Fibroblast of villous mesenchyme (primary cell): ENCODE measurements around the gene ELOB. TPM values are rescaled to one million over a fixed set of nuclear protein-coding genes. Genes with fewer than 3 reads are reported as not detected.

Source experiments
- DNase-seq: peaks from one replicate; pipeline ENCODE4 v3.0.0-alpha.2; 2010; ENCODE audit warnings: low read depth
- H3K4me3 ChIP-seq: 2 replicates; pipeline ENCODE4 v1.5.1; 2011; ENCODE audit warnings: low read depth, mild to moderate bottlenecking, low read length
- total RNA-seq: library from RNA; depleted of rRNA; stranded (reverse); fragments of >200 nt; gene quantifications from 2 replicates; pipeline ENCODE4 v1.2.3, GENCODE V29; 2012
- TF ChIP-seq, protein P1 (sequence below): IDR thresholded peaks from 2 replicates; pipeline ENCODE4 v1.5.1; 2012; ENCODE audit warnings: low read depth, mild to moderate bottlenecking, low read length; ENCODE audit not compliant: insufficient read depth

The ELOB gene
- total RNA-seq, 1 donor = 203 TPM

DNA sequence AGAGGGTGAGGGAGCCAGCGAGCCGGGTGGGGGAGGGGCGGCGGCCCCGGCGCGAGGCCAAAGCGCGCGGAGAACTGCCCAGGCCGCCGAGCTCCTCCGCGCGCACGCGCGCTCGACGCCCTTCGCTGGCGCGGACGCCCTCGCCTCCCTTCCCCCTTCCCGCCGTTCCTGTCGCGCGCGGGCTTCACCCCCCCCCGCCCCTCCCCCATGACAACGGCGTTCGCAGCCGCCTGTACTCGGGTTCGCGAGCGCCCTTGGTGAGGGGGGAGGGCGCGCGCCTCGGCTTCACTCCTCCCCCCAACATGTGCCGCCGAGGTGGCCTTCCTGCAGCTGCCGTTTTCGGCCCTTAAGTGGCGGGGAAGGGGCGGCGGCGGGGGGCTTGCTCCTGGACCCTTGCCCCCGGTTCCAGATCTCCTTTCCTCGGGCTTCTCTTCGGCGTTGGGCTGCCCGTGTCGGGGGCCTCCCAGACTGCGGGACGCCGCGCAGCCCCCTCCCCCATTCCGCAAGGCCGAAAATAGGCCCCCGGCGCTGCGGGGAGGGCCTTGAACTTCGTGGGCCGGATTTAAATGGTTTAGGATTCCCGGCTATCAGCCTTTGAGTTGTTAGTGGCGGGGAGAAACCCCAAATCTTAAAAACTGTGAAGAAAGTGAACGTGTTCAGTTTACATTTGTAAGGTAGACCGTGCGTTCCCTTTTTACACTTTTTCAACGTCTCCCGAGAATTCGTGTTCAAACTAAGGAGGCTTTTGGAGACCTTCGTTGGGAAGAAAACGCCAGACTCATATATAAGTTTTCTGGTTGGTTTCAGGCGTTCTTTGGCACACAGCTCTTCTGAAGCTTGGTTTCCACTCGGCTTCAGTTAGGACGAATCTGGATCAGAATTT lies 24.0 kb downstream of the ELOB start:
- peak overlapping the region; percentile 74 for H3K4me3 ChIP-seq
- peak; percentile 79 for DNase-seq
- TF ChIP-seq, protein P1, sequence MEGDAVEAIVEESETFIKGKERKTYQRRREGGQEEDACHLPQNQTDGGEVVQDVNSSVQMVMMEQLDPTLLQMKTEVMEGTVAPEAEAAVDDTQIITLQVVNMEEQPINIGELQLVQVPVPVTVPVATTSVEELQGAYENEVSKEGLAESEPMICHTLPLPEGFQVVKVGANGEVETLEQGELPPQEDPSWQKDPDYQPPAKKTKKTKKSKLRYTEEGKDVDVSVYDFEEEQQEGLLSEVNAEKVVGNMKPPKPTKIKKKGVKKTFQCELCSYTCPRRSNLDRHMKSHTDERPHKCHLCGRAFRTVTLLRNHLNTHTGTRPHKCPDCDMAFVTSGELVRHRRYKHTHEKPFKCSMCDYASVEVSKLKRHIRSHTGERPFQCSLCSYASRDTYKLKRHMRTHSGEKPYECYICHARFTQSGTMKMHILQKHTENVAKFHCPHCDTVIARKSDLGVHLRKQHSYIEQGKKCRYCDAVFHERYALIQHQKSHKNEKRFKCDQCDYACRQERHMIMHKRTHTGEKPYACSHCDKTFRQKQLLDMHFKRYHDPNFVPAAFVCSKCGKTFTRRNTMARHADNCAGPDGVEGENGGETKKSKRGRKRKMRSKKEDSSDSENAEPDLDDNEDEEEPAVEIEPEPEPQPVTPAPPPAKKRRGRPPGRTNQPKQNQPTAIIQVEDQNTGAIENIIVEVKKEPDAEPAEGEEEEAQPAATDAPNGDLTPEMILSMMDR = no peak

DNA sequence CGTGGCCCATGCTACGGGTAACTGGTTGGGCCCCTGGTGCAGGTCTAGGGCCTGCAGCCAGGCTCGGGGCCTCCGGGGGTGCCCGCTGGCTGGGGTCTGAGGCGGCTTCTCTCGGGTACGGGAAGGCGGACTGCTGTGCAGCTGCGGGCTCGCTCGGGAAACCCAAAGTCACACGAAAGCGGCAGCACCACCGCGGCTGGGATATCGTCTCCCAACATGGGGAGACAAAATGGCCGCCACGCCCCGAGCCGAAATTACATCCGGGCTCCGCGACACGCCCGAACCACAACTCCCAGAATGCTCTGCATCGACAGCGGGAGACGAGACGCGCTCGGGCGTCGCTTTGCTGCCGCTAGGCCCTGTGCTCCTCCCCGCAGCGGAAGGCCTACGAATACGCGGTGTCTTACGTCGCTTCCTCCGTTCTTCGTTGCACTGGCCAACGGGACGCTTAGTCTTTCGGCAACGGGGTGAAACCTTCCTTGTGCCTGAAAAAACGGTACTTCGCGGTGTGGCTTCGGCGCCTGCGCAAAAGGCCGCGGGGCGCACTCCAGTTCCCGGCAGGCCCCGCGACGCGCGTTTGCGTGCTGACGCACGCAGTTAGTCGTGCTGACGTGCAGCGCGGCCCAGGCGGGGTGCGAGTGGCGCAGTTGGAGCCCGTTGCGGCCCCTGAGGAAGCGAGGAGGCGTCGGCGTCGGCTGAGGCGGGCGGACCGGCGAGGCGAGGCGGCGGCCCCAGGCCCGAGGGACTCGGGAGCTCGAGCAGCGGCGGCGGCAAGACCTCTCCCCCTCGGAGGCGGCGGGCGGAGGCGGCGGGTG lies 24.8 kb downstream of the ELOB start, which contains the start of gene SRRM2:
SRRM2 (plus strand) TSS at position 604 of the 815 bp plus-strand sequence. CDS start 3,727 bp downstream, outside the sequence.
- H3K4me3 ChIP-seq = peak within 1 kb of the TSS; percentile 74
- TF ChIP-seq, protein P1 = no peak
- DNase-seq = peak; percentile 97

DNA sequence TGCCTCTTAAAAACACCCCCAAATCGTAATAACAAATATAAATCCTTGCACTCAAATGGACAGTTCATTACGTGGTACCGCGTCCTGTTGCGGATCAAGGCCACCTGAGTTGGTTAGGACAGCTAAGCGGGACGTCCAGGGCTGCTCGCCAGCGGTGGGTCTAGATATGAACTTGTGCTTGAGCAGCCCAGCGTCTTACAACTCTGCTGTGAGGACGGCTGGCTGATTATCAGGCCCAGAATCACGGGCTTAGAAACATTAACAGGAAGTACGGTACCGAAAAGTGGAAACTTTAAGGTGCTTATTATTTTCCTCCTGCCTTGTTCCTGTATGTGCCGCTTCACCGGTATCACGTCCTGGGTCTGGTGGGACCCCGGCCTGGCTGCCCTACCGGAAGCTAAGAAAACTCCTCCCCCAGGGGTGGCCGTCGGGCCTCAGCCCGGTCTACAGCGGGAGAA lies 25.5 kb downstream of the ELOB start:
- DNase-seq = no peak
- TF ChIP-seq, protein P1 = no peak
- H3K4me3 ChIP-seq = peak overlapping the region; percentile 74

DNA sequence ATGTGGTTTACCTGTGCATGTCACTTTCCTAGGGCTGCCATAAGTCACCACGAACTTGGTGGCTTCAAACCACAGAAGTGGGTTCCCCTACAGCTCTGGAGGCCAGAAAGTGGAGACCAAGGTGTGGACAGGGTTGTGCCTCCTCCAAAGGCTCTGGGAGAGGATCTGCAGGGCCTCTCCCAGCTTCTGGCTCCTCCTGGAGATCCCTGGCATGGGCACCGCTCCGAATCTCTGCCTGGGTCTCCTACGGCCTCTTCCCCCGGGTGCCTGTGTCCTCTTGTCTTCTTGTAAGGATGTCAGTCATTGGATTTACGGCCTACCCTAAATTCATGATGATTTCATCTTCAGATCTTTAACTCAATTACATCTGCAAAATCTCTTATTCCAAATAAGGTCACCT lies 27.1 kb downstream of the ELOB start:
- DNase-seq = no peak
- TF ChIP-seq, protein P1 = no peak
- H3K4me3 ChIP-seq = no peak overlapping the region

DNA sequence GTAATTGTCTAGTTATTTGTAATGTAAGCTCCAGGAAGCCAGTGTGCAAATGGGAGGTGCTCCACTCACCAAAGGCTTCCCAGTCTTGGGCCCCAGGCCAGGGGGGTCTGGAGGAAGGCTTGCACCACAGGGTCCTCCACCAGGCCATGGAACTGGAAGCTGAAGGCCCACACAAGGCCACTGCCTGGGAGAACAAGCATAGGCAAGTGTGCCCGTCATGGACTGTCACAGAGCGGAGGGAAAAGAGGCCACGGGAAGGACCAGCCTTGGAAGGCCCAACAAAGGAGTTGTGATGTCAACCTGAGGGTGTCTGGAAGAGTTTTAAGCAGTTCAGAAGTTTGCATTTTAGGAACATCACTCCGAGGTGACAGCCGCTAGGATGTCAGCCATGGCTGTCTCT lies 27.6 kb downstream of the ELOB start:
- TF ChIP-seq, protein P1 = no peak
- no peak for DNase-seq
- no peak overlapping the region for H3K4me3 ChIP-seq

DNA sequence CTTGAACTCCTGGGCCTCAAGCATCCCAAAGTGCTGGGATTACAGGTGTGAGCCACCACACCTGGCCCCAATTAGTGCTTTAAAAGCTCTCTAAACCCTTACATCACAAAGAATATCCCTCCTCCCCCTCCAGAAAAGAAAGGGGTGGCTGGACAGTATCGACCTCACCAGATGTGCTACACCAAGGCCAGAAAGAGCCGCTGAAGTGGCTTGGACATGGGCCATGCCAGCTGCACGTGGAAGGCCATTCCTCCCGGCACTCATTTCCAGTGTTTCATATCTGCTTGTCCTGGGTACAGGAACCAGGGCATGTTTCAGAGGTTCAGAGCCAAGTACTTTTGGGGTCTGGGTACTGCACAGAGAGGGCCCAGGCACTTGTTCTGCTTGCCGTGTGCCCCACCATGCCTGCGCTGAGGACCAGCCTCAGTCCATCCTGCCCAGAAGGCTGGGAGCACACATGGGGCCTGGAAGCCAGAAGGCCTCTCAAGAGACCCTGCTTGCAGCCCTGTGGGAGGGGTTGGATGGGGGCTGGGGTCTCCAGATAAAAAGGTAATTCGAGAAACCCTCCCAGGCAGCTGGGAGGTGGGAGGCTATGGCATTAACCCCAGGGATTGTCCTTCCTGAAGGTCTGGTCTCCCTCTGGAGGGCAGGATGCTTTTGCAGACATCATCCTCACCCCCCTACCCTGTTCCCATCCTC lies 28.2 kb downstream of the ELOB start:
- TF ChIP-seq, protein P1 = no peak
- H3K4me3 ChIP-seq = no peak overlapping the region
- DNase-seq = no peak
